ENCODE results near the gene ZMYND8.
"Not testable (repeated sequence)": the region's sequence is repeated elsewhere in the genome, so short reads cannot be mapped to it uniquely, and the experiment has no call there.

The ZMYND8 gene

DNA sequence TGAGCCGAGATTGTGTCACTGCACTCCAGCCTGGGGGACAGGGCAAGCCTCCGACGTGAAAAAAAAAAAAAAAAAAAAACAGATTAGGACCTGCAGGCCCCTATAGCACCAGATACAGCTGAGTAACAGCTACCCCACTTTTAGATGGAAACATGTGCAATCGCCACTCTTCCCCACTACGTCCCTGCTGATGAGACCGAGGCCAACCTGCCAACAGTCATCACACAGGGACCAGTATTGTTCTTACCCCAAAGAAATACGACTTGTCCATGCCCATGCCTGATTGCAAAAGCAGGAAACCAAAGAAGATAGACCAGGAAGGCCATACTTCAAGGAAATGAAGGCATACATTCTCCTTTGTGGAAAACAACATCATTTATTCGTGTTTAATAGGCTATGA is 45.8 kb downstream of the ZMYND8 start:
- DNase-seq (ENCODE audit: low read depth in 4 of 4, low spot score in 1 of 4), result no peak

DNA sequence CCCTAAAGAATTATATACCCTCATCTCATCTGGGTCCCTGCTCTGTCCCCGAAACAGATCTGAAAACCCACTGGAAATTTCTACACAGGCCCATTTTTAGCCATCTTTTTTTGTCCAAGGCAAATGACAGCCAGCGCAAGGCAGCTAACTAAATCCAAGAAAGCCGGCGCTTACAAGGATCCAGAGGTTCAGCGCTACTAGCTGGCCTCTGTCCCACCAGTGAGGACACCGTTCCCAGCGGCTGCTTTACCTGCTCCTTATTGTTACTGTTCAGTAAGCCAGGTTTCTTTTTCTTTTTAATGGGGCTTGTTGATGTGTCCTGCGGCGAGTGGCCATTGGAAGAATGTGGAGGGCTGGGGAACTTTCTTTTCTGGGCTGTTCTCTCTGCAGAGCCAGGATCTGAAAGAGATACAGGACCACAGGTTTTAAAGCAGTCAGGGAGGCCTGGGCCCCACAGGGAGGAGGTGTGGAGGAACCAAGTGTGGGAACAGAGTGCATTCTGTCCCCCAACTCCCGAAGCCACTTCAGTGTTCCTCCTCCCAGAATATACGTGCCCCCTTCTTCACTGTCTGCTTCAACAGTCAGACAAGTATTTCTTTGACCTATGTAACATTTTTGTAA is 46.6 kb downstream of the ZMYND8 start:
- DNase-seq (ENCODE audit: low read depth in 4 of 4, low spot score in 1 of 4), result no peak

GRCh38 chr20:47309394-47309793 is 47.1 kb downstream of the ZMYND8 start:
- DNase-seq (ENCODE audit: low read depth in 4 of 4, low spot score in 1 of 4), result no peak

GRCh38 chr20:47307569-47307968 is 48.9 kb downstream of the ZMYND8 start:
- DNase-seq (ENCODE audit: low read depth in 4 of 4, low spot score in 1 of 4), result not testable (repeated sequence)

- no peak for DNase-seq (ENCODE audit: low read depth in 4 of 4, low spot score in 1 of 4)
These were observed 49.6 kb downstream of the ZMYND8 start for GRCh38 chr20:47306755-47307370.

- DNase-seq (ENCODE audit: low read depth in 4 of 4, low spot score in 1 of 4), result no peak
These were observed 50.4 kb downstream of the ZMYND8 start for GRCh38 chr20:47306095-47306494.

GRCh38 chr20:47305667-47306066 is 50.8 kb downstream of the ZMYND8 start:
- DNase-seq (ENCODE audit: low read depth in 4 of 4, low spot score in 1 of 4), result no peak

DNA sequence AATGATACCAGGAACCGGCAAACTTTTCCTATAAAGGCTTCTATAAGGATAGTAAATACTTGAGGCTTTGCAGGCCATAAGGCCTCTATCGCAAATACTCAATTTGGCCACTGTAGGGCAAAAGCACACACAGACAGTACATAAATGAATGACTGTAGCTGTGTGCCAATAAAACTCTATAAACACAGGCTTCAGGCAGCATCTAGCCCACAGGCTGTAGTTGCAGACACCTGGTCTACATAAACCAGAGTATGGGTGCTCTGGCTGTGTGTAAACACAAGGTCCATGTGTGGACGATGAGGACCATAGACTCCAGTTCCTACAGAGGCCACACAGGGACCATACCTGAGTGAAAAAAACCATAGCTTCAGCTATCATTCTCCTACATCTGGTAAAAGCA is 52.2 kb downstream of the ZMYND8 start:
- DNase-seq (ENCODE audit: low read depth in 4 of 4, low spot score in 1 of 4), result no peak

DNA sequence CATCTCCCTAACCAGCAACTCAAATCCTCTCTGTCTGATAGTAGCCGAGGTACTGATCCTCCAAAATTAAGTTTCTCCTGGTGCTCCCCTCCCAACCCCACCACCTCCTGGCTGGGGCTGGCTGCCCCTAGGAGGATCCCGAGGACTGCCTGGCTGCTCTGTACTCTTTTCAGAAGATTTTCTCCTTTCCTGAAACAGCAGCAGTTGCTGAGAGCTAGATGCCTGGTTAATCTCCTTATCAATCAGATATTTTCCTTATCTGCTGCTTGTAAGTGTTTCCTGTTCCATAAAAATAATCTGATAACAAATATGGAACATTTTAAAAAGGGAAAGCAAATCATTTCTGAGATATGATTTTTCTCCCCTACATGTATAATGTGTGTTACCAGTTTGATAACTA is 52.8 kb downstream of the ZMYND8 start:
- no peak for DNase-seq (ENCODE audit: low read depth in 4 of 4, low spot score in 1 of 4)

GRCh38 chr20:47300071-47300470 is 56.4 kb downstream of the ZMYND8 start:
- DNase-seq (ENCODE audit: low read depth in 4 of 4, low spot score in 1 of 4), result no peak

- DNase-seq (ENCODE audit: low read depth in 4 of 4, low spot score in 1 of 4), result no peak
These were observed 57.9 kb downstream of the ZMYND8 start for GRCh38 chr20:47298624-47299023.

DNA sequence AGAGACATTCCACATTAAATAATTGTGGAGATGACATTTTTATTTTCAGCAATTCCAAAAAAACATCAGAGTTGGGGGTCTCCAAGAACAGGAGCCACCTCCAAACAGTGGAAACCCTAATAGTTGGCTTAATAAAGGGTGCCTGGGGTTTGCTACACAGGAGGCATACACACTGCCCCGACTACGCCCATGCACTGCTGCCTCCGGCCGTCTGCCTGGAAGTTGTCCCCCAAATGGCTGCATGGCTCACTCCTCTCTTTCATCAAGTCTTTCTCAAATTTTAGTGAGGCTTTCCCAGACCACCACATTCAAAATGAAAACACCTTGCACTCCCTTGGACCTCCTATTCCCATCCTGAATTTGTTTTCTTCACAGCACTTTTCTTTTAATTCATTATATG is 58.8 kb downstream of the ZMYND8 start:
- DNase-seq (ENCODE audit: low read depth in 4 of 4, low spot score in 1 of 4), result no peak

- DNase-seq (ENCODE audit: low read depth in 4 of 4, low spot score in 1 of 4), result no peak
These were observed 59.5 kb downstream of the ZMYND8 start for GRCh38 chr20:47296950-47297349.

DNA sequence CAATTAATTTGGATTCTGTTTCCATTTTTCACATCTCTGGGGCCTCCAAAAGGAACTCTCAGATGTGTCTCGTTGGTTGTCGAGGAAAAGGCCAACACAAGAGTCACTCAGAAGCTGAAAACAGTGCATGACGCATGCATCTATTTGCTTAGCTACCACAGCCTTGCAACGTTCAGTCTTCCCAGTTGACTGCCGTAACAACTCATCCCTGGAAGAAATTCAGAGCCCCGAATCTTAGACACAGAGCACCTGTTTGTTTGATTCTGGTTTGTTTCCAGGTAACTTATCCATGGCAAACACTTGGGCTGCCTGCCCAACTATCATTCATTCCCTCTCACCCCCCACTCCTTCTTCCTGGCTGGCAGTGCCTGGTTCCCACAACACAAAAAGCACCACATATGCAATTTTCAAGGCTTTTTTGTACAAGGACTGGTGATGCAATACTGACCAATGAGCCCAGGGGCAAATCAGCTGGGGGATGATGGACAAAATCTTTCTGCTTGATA is 60.5 kb downstream of the ZMYND8 start:
- DNase-seq (ENCODE audit: low read depth in 4 of 4, low spot score in 1 of 4), result no peak

DNA sequence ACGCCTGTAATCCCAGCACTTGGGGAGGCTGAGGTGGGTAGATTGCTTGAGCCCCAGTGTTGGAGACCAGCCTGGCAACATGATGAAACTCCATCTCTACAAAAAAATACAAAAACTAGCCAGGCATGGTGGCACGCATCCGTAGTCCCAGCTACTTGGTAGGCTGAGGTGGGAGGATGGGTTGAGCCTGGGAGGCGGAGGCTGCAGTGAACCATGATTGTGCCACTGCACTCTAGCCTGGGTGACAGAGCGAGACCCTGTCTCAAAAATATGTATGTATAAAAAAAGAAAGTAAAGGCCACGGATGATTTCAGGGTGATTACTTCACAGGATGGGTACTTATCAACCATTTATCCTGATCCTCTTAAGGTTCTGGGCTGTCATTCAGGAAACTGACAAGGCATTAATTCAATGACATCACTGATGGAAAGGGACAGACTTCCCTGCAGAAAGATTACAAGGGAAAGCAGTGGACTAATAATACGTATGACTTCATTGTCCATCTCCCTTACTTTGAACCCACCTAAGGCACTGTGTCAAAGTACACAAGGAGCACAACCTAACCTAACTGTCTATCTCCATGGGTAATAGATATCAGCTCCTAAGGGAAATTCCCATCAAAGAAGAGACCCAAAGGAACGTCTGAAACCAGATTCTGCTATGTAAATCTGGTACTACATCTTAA is 61.2 kb downstream of the ZMYND8 start:
- DNase-seq (ENCODE audit: low read depth in 4 of 4, low spot score in 1 of 4), result no peak

GRCh38 chr20:47293631-47294030 is 62.9 kb downstream of the ZMYND8 start:
- no peak for DNase-seq (ENCODE audit: low read depth in 4 of 4, low spot score in 1 of 4)

DNA sequence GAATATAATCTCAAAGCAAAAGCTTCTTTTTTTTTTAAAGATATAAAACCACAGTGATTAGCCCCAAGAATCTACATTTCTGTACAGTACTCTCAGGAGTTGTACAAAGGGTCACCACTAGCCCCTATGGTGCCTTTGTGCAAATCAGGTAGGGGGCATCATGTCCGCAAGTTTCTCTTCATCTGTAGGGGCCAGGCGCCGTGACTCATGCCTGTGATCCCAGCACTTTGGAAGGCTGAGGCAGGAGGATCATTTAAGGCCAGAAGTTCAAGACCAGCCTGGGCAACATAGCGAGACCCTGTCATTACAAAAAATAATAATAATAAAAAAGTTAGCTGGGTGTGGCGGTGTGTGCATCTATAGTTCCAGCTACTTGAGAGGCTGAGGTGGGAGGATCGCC is 63.9 kb downstream of the ZMYND8 start:
- no peak for DNase-seq (ENCODE audit: low read depth in 4 of 4, low spot score in 1 of 4)

GRCh38 chr20:47290666-47291430 is 65.7 kb downstream of the ZMYND8 start:
- DNase-seq (ENCODE audit: low read depth in 4 of 4, low spot score in 1 of 4), result no peak

DNA sequence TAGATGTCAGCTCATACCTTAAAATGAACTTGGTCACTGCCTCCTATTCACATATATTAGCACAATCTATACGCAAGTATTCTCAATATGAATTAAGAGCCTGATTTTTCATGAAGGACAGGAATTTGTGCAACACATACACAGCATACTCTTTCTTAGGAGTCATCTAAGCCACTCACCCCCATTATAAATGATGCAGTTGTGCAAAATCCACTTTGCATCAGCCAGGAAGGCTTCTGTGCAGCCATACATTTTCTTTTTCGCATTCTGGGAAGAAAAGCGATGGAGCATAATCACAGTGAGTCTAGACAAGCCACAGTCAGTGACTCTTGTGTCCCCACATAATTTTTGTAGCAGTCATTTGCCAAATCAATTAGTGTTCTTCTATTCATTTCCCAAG is 66.5 kb downstream of the ZMYND8 start:
- DNase-seq (ENCODE audit: low read depth in 4 of 4, low spot score in 1 of 4), result no peak

DNA sequence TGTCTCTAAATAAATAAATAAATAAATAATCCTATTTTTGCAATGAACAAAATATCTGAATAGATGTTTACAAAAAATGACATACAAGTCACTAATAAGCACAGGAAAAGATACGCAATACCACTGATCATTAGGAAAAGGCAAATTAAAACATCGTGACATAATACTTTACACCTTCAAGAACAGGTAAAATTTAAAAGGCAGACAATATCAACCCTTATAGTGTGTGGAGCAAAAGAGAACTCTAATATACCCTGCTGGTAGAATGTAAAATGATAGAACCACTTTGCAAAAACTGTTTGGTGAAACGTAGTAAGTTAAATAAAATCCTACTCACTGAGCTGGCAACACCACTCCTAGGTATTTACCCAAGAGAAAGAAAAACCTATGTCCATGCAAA is 67.4 kb downstream of the ZMYND8 start:
- no peak for DNase-seq (ENCODE audit: low read depth in 4 of 4, low spot score in 1 of 4)

DNA sequence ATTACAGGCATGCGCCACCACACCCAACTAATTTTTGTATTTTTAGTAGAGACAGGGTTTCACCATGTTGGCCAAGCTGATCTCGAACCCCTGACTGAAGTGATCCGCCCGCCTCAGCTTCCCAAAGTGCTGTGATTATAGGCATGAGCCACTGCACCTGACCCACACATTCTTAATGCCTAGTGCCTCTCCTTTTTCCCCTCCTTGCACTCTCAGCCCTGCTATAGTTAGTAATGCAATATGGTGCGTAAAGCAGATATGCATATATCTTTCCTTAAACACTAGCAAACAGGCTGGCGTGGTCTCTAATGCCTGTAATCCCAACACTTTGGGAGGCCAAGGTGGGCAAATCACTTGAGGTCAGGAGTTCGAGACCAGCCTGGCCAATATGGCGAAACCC is 68.0 kb downstream of the ZMYND8 start:
- DNase-seq (ENCODE audit: low read depth in 4 of 4, low spot score in 1 of 4), result not testable (repeated sequence)

Measured in stimulated activated CD4-positive, alpha-beta T cell treated with anti-CD3 and anti-CD28 coated beads, Interleukin-1b, Interleukin-23, amount 100 ng/mL, for 24 hours (primary cell).